NCI-H2081 (cell line): Measurements from ENCODE around the gene ATG5.

Source experiments
- DNase-seq, 2 experiments: peaks; one replicate each; lab custom pipeline; 2025; lab: John Stamatoyannopoulos, UW

Gene ATG5

GRCh38 chr6:106180208-106180607 lies 145.4 kb downstream of the ATG5 start:
- no peak for DNase-seq

- no peak for DNase-seq
Observed at GRCh38 chr6:106178900-106179299, 146.7 kb downstream of the ATG5 start.

DNA sequence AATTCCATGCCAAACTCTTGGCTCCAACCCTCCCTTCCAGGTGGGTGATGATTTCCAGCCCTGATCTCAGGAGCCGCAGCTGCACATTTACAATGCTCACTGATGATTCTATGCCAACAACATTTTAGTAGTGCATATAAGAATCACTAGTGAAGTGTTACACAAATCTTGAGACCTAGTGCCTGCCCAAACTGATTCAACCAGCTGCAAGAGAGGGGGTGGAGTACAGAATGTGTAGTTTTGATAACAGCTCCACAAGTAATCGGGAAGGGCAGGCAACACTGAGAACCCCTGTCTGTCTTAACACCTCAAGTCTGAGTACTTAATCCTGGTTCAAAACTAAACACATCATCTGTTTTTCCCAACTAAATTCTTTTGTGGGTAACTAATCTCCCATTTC lies 147.8 kb downstream of the ATG5 start:
- DNase-seq, result no peak

DNA sequence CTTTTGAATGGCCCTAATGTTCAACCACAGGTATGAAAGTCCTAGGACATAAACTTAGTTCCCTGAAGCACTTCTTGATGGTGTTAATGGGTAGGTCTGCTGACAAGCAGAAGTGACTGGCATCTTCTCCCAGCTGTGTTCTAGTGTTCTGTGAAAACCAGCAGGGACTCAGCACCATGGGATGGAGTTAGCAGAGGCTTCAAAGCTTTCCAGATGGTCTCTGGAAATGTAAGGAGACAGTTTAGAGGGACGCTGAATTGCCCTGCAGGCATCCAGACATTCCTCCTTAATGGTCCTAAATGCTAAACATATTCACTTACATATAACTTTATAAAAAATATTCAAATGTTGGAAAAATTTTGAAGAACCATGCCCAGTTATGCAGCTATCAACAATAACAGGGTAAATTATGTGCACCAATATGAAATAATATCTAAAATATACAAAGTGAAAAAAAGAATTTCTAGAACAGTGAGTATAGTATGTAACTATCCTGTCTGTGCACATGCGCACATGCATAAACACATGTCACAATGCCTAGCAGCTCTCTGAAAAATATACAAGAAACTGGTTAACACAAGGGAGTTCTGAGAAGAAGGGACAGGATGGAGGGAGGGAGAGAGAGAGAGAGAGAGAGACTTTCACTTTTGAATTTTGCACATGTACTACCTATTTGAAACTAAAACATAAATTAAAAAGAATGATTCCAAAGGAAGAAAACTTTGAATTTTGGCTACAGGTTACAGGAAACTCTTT lies 152.3 kb downstream of the ATG5 start:
- no peak for DNase-seq

DNA sequence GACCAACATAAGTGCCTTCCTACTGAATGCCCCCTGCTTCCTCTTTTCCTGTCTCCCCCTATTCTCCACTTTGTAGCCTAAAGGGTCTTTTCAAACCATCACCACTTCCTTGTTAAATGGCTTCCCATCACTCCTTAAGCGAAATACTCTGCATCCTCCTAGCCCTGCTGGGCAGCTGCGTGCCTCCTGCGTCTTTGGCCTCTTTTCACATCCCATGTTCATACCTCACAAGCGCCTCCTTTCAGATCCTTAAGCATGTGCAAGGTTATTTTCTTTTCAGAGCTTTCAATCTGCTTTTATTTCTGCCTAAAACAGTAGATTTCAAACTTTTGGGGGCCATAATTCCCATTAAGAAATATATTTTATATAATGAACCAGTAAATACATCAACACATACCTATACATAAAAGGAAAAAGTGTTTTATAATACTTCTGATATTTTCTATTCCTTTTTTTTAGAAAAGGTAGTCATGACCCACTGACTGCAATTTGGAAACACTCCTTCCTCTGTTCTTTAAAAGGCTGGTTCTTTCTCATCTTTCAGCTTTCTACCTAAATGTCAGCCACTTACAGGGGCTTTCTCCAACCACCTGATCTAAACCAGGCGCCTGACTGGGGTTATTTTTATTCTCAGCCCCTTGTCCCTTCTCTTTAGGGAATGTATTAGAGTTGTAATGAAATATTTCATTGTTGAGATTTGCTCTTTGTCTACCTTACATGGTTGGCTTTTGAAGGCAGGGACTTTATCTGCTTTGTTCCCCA lies 155.3 kb downstream of the ATG5 start:
- DNase-seq, result no peak

GRCh38 chr6:106169517-106169916 lies 156.0 kb downstream of the ATG5 start:
- DNase-seq, result no peak

DNA sequence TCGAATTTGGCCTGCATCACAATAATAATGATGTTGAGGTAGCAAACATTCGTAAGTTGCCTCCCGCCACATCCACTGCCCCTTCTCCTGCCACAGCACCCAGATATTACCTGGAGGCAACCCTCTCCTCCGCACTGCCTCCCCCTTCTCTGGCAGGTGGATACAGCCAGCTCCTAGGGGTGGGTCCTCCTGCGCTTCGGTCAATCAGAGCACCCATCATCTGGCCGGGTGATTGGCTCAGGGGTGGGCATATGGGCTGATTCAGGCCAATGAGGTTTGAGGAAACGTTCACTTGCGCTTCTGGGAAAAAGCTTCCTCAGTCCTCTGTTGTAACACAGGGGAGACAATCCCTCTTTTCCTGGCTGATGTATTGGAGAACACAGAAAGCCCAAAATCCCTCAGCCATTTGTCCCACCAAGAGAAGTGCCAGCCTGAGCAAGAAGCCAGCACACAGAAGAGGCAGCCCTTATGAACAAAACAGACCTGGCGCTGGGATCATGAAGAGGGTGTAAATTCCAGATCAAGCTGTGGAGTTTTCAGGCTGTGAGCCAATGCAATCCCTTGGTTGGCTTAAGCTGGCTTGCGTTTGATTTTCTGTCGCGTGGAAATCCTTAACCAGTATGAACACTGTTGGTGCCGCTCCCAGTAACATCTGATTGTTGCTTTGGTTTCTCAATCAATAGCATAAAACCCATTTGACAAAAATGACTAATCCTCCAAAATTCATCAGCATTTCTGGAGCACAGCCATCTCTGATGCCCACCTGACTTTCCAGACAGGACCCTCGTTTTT lies 157.3 kb downstream of the ATG5 start:
- DNase-seq, result no peak

DNA sequence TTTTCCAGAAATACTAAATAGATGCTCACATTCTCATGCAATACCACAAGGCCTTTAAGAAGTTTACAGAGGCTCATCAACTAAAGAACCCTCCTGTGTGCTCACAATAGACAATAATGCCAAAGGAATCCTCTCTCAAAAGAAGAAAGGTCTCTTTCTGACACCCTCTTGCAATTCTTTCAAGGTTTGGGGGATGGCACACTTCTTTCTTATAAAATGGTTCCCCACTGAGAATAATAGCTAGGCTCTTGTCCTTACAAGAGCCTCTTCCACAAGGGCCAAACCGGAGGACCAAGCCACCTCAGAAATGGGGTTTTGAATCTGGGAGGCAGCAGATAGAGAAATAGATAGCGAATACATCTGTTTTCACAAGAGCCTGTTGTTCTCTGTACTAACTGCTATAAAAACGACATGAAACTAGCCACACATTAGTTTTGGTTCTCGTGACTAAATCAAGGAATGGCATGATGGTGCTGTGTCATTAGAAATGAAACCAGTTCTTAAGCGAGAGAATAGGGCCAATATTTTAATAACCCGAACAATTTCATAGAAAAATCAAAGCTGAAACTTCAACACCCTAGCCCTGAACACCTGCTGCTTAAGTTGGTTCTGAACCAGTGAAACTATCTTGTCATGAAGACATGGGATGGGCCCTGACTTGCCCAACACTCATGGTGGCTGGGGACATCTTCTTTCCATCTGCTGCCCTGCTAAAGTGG lies 158.3 kb downstream of the ATG5 start:
- no peak for DNase-seq

- no peak for DNase-seq
Observed at GRCh38 chr6:106165885-106166485, 159.6 kb downstream of the ATG5 start.

GRCh38 chr6:106163966-106164877 lies 161.3 kb downstream of the ATG5 start:
- DNase-seq, result no peak

DNA sequence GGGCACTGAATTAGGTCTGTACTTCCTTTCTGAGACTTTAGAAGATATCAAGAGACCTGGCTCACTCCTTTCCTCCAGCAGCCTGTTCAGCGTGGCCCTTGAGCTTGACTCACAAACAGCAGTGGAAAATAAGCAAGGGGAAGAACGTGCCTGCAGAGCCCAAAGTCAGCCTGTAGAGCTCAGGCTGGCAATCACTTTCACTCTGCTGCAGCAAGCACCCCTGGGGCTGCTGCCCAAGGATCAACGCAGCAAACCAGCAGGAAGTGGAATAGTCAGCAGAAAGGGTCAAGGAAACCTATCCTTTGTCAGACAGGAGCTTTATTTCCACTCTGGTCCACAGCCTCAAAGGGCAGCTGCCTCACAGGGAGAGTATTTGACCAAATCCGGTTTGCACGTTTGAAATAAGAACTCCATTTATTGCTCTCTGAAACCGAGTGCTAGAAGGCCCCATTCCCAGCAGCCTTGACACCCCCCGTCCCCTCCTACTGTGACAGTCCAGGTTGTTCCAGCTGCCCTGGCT lies 162.1 kb downstream of the ATG5 start:
- DNase-seq, result no peak

GRCh38 chr6:106162921-106163320 lies 162.6 kb downstream of the ATG5 start:
- no peak for DNase-seq

DNA sequence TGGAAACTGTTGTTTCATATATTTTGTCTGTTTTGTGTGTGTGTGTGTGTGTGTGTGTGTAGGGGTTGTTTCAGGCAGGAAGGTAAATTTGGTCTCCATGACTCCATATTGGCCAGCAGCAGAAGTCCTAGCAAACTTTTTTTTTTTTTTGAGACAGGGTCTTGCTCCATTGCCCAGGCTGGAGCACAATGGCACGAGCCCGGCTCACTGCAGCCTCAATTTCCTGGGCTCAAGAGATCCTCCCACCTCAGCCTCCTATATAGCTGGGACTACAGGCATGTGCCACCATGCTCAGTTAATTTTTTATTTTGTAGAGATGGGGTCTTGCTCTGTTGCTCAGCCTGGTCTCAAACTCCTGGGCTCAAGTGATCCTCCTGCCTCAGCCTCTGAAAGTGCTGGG lies 163.7 kb downstream of the ATG5 start:
- DNase-seq, result no peak

DNA sequence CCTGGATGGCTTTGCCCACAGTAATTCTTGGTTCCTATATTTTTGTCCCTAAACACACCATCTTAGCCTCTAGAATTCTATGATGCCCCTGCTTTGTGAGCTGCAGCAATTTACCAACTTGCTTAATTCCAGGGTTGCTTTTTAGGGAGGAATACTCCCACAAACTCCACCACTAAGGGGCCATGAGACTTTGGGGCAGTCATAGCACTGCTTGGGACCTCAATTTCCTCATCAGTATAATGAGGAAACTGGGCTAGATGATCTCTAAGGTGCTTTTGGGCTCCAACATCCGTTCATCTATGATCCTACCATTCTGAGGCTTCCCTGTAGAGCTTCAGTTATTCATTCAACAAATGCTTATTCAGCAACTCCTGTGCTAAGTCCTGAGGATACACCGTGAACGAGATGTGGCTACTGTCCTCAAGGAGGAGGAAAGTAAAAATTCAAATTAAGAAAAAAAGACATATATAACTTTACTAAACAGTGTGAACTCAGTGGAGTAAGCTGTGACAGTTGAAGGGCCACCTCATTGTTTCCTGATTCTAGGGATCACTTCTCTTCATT lies 164.2 kb downstream of the ATG5 start:
- no peak for DNase-seq

GRCh38 chr6:106160189-106160588 lies 165.4 kb downstream of the ATG5 start:
- DNase-seq, result no peak

DNA sequence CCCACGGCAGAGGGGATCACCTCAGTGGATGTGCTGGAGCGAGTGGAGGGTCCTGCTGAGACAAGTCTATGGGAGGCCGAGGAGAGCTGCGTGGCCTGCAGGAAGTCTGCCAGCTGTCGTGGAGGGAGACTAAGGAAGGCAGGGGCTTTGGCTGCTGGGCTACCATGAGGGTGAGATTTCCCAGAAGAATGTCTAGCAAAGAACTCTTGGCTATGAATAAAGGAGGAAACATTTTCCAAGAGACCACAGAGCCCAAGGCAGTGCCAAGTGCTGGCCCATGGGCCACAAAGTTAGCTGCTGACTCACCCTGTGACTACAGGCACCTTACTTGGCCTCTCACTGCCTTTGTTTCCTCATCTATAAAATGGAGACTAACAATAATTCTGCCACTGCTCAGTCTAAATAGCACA lies 166.0 kb downstream of the ATG5 start:
- no peak for DNase-seq

DNA sequence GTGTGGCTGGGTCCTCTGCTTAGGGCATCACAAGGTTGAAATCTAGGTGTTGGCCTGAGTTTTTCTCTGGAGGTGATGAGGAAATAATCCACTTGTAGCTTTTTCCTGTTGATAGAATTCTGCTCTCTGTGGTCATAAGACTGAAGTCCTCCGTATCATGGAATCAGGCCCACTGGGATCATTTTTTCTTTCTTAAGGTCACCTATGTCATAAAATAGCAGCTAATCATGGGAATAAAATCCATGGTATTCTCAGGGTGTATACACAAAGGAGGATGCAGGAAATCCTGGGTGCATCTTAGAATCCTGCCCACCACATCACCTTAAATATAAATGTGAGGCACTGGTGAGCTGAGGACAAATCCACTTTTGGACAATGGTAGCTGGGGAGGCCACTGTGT lies 166.7 kb downstream of the ATG5 start:
- DNase-seq, result no peak

DNA sequence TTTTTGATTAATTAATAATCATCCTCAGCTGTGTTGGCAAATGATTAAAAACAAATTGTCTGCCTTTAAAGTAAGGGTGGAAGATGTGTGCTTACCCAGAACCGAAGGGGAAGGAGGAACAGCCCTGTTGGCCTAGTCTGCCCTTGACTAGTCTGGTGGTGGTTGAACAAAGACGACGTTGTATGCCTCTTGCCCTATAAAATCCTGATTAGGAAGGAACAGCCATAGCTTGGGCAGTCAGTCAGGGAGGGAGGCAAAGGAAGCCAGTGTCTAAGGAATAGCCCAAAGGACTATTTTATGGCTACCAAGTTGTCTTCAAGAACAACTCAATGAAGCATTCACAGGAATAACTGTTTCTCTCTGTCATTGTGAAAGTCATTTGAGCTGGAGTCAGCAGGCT lies 168.7 kb downstream of the ATG5 start:
- DNase-seq, result no peak

GRCh38 chr6:106156413-106156812 lies 169.1 kb downstream of the ATG5 start:
- DNase-seq, result no peak

DNA sequence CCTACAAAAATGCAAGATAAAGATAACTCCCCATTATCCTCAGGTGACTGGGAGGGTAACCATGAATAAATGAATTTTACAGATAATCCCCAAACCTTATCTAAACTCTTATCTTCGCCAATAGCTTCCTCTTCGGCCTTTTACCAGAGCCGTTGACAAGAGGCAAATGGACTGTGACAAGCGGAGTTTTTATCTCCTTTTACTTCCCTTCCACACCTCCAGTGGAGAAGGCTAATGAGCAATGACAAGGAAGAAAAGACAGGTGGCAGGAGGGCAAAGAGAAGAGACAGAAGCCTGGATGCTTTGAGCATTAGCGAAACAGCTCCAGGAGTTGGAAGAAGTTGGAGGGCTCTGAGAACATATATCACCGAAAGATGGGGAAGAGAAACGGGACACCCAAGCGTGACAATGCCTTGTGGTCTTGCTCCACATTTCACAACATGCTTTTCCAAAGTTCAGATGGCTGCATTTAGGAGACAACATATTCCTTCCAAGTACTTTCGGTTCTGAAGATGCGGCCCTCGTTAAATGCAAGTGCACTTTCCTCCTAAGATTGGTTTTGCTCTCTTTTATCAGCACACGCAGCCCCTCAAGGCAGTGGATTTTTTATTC lies 170.2 kb downstream of the ATG5 start:
- DNase-seq, result no peak
